Measurements from ENCODE around the gene FLNB.

FLNB gene

GRCh38 chr3:58164199-58164879 lies 156.1 kb downstream of the FLNB start:
- DNase-seq (ENCODE audit: low read depth in 3 of 3): no peak

- DNase-seq (ENCODE audit: low read depth in 3 of 3): no peak
Observed at GRCh38 chr3:58164906-58165821, 156.9 kb downstream of the FLNB start.

GRCh38 chr3:58167431-58168351 lies 159.5 kb downstream of the FLNB start:
- peak; percentile 47 to 53 (median 51) for DNase-seq (ENCODE audit: low read depth in 3 of 3)

GRCh38 chr3:58168498-58168897 lies 160.3 kb downstream of the FLNB start:
- DNase-seq (ENCODE audit: low read depth in 3 of 3): no peak

- DNase-seq (ENCODE audit: low read depth in 3 of 3): no peak
Observed at GRCh38 chr3:58169371-58169770, 161.1 kb downstream of the FLNB start.

GRCh38 chr3:58170376-58170775 lies 162.2 kb downstream of the FLNB start:
- no peak for DNase-seq (ENCODE audit: low read depth in 3 of 3)

- DNase-seq (ENCODE audit: low read depth in 3 of 3): no peak
Observed at GRCh38 chr3:58171126-58171525, 162.9 kb downstream of the FLNB start.

- DNase-seq (ENCODE audit: low read depth in 3 of 3): no peak
Observed at GRCh38 chr3:58173029-58173668, 164.9 kb downstream of the FLNB start.

- no peak for DNase-seq (ENCODE audit: low read depth in 3 of 3)
Observed at GRCh38 chr3:58173669-58174398, 165.6 kb downstream of the FLNB start.

GRCh38 chr3:58175187-58175436 lies 166.9 kb downstream of the FLNB start:
- DNase-seq (ENCODE audit: low read depth in 3 of 3): no peak

- no peak for DNase-seq (ENCODE audit: low read depth in 3 of 3)
Observed at GRCh38 chr3:58175437-58176184, 167.4 kb downstream of the FLNB start.

GRCh38 chr3:58176185-58176530 lies 167.9 kb downstream of the FLNB start:
- DNase-seq (ENCODE audit: low read depth in 3 of 3): no peak

GRCh38 chr3:58176827-58177489 lies 168.7 kb downstream of the FLNB start:
- DNase-seq (ENCODE audit: low read depth in 3 of 3): no peak

- peak; percentile 82 to 92 (median 89) for DNase-seq (ENCODE audit: low read depth in 3 of 3)
Observed at GRCh38 chr3:58177747-58178527, 169.7 kb downstream of the FLNB start.

- no peak for DNase-seq (ENCODE audit: low read depth in 3 of 3)
Observed at GRCh38 chr3:58178528-58179234, 170.5 kb downstream of the FLNB start.

- no peak for DNase-seq (ENCODE audit: low read depth in 3 of 3)
Observed at GRCh38 chr3:58179235-58180098, 171.2 kb downstream of the FLNB start.

- DNase-seq (ENCODE audit: low read depth in 3 of 3): no peak
Observed at GRCh38 chr3:58180099-58180880, 172.1 kb downstream of the FLNB start.
